HepG2 (cell line): ENCODE data around the gene CACNA1C. TPM values are rescaled to one million over a fixed set of nuclear protein-coding genes. Genes with fewer than 3 reads are reported as not detected.

Source experiments
- ATAC-seq: fragments of 200-7000 bp; cut with Tn5 transposase; 3 replicates; pipeline ENCODE4 v1.9.1; 2020; ENCODE audit warnings: mild to moderate bottlenecking, moderate library complexity
- BruUV-seq: library from RNA; stranded (reverse); fragments of 400-500 nt; replicated peaks from 2 replicates; lab custom pipeline; 2021; lab: Mats Ljungman, UMichigan
- CTCF ChIA-PET: fragments of 300-600 bp; formaldehyde crosslinking; extraction: SDS; loops from one replicate; lab custom pipeline; 2021; ENCODE audit warnings: low total read pairs, inconsistent platforms, low intra/inter-chr PET ratio; lab: Yijun Ruan, JAX
- POLR2A ChIA-PET: fragments of 350-600 bp; sonication (Branson Sonifier 250); formaldehyde crosslinking; loops from one replicate; lab custom pipeline; 2020; ENCODE audit warnings: antibody characterized with exemption, inconsistent platforms; lab: Yijun Ruan, JAX
- DNase-seq: peaks from one replicate; pipeline ENCODE4 v3.0.0-alpha.2; 2015; ENCODE audit warnings: low spot score
- FAIRE-seq: peaks from 3 replicates; lab custom pipeline; 2011; peaks lifted over from hg19 to GRCh38; lab: Jason Lieb, UNC
- H2AFZ ChIP-seq: one replicate; pipeline ENCODE4 v1.6.1; 2011; ENCODE audit warnings: low read length, inconsistent platforms
- H3K27ac ChIP-seq: fragments of 300-600 bp; 3 replicates; pipeline ENCODE4 v1.8.0; 2011; ENCODE audit warnings: mixed run types, mild to moderate bottlenecking, mixed read lengths, low read length, inconsistent platforms; ENCODE audit not compliant: insufficient read depth; ENCODE audit errors: extremely low read length
- H3K27me3 ChIP-seq, 2 experiments: fragments of 200-600 bp in 1 of 2; 2 replicates in 1 of 2; 3 replicates in 1 of 2; pipeline versions ENCODE4 v1.6.0 to v1.8.0; 2011; ENCODE audit warnings: low read length in 2 of 2, mild to moderate bottlenecking in 2 of 2, moderate library complexity in 2 of 2, inconsistent platforms in 1 of 2; ENCODE audit not compliant: insufficient read depth in 2 of 2, control insufficient read depth in 1 of 2
- H3K36me3 ChIP-seq, 2 experiments: fragments of 200-600 bp in 1 of 2; replicated peaks in 1 of 2; 2 replicates in 1 of 2; 3 replicates in 1 of 2; pipeline versions ENCODE4 v1.5.1 to v1.8.0; 2011; ENCODE audit warnings: low read length in 2 of 2, inconsistent platforms in 1 of 2; ENCODE audit not compliant: insufficient read depth in 2 of 2, control insufficient read depth in 1 of 2
- H3K4me1 ChIP-seq: 2 replicates; pipeline ENCODE4 v1.5.1; 2012; ENCODE audit warnings: low read length, inconsistent platforms; ENCODE audit not compliant: insufficient read depth
- H3K4me2 ChIP-seq: 2 replicates; pipeline ENCODE4 v1.6.0; 2011; ENCODE audit warnings: low read depth, low read length, inconsistent platforms
- H3K4me3 ChIP-seq, 3 experiments: fragments of 200-600 bp in 1 of 3; sonication (generic), shearing (Covaris generic) in 1 of 3; replicated peaks in 1 of 3; 2 replicates each; pipeline ENCODE4 v1.5.1; 2011 to 2016; ENCODE audit warnings: low read length in 3 of 3, inconsistent platforms in 2 of 3, low read depth in 2 of 3, mild to moderate bottlenecking in 2 of 3, control low read depth in 1 of 3, mixed read lengths in 1 of 3; ENCODE audit not compliant: insufficient read depth in 1 of 3
- H3K79me2 ChIP-seq: one replicate; pipeline ENCODE4 v1.6.1; 2011; ENCODE audit warnings: low read length, inconsistent platforms; ENCODE audit not compliant: insufficient read depth
- H3K9ac ChIP-seq: 2 replicates; pipeline ENCODE4 v1.6.0; 2011; ENCODE audit warnings: mild to moderate bottlenecking, low read depth, low read length, inconsistent platforms; ENCODE audit not compliant: insufficient read depth
- H3K9me3 ChIP-seq: 2 replicates; pipeline ENCODE4 v1.5.1; 2012; ENCODE audit warnings: mild to moderate bottlenecking, low read length
- H4K20me1 ChIP-seq: 2 replicates; pipeline ENCODE4 v1.6.0; 2011; ENCODE audit warnings: inconsistent platforms, mild to moderate bottlenecking, low read length, moderate library complexity; ENCODE audit not compliant: insufficient read depth
- GABPA ChIP-seq, 2 experiments: IDR thresholded peaks; 2 replicates each; pipeline ENCODE4 v1.6.1; 2011 to 2016; ENCODE audit warnings: low read depth in 2 of 2, low read length in 1 of 2, missing biosample characterization in 1 of 2, missing genetic modification characterization in 1 of 2
- HMG20A ChIP-seq: IDR thresholded peaks from 2 replicates; pipeline ENCODE4 v1.6.1; 2016; ENCODE audit warnings: borderline replicate concordance
- HOXA9 ChIP-seq: sonication (generic); formaldehyde crosslinking; IDR thresholded peaks from 2 replicates; pipeline ENCODE4 v1.8.1; 2022; ENCODE audit warnings: missing genetic modification reagents, mild to moderate bottlenecking, moderate library complexity, borderline replicate concordance
- SKI ChIP-seq: fragments of 450-650 bp; IDR thresholded peaks from one replicate; pipeline ENCODE4 v1.6.1; 2018; ENCODE audit warnings: mild to moderate bottlenecking; ENCODE audit not compliant: partially characterized antibody
- SMAD9 ChIP-seq: sonication (generic); formaldehyde crosslinking; IDR thresholded peaks from 2 replicates; pipeline ENCODE4 v1.5.1; 2020; ENCODE audit warnings: mild to moderate bottlenecking, missing genetic modification reagents
- ZNF235 ChIP-seq: sonication (generic); formaldehyde crosslinking; IDR thresholded peaks from 2 replicates; pipeline ENCODE4 v1.8.1; 2023; ENCODE audit warnings: mild to moderate bottlenecking, missing genetic modification reagents, borderline replicate concordance
- ZNF292 ChIP-seq: sonication (generic); formaldehyde crosslinking; IDR thresholded peaks from 2 replicates; pipeline ENCODE4 v1.8.1; 2022; ENCODE audit warnings: mild to moderate bottlenecking, low read depth, missing genetic modification reagents, borderline replicate concordance
- ZNF549 ChIP-seq: sonication (generic); formaldehyde crosslinking; IDR thresholded peaks from 2 replicates; pipeline ENCODE4 v1.5.0; 2020; ENCODE audit warnings: missing genetic modification reagents
- ZNF768 ChIP-seq: sonication (generic); formaldehyde crosslinking; IDR thresholded peaks from 2 replicates; pipeline ENCODE4 v1.4.0; 2020; ENCODE audit warnings: missing genetic modification reagents
- WGBS: methylation state at CpG from one replicate; pipeline ENCODE4 v1.1.6; 2017; ENCODE audit warnings: low lambda C conversion rate; 5-methylcytosine and 5-hydroxymethylcytosine counted together
- in situ Hi-C: cut with HindIII; loops from 2 replicates; pipeline ENCODE4 v1.10.0; 2017; ENCODE audit warnings: low pct_unique_long_range_greater_than_20kb; ENCODE audit not compliant: extremely low pct_ligation_motif_present
- intact Hi-C: fragments of 100-400 bp; cut with micrococcal nuclease; formaldehyde crosslinking; loops from one replicate; pipeline ENCODE4 v1.10.0; 2022; ENCODE audit not compliant: unreplicated experiment
- polyA plus RNA-seq, 8 experiments: library from polyadenylated mRNA; depleted of rRNA in 3 of 8; stranded (reverse) in 7 of 8; unstranded in 1 of 8; fragments of >200 nt; fragmentation: Illumina TruSeq in 4 of 8; extraction: Trizol in 4 of 8; gene quantifications; 2 replicates each; pipeline versions ENCODE4 v1.2.1 to v1.2.3, GENCODE V29; 2011 to 2016; ENCODE audit warnings: low read depth in 4 of 8, missing spikeins in 1 of 8, mixed read lengths in 1 of 8; ENCODE audit not compliant: insufficient read depth in 1 of 8
- total RNA-seq, 5 experiments: library from RNA; depleted of rRNA; stranded (reverse); fragments of >200 nt; fragmentation: Illumina TruSeq; extraction: Trizol; gene quantifications; 2 replicates each; pipeline ENCODE4 v1.2.3, GENCODE V29; 2016; ENCODE audit warnings: low read depth in 1 of 5
- TF ChIP-seq, protein P1 (sequence below): sonication (generic); formaldehyde crosslinking; IDR thresholded peaks from 2 replicates; pipeline ENCODE4 v1.4.0; 2020; ENCODE audit warnings: missing genetic modification reagents, borderline replicate concordance
- TF ChIP-seq, protein P2 (sequence below): sonication (generic); formaldehyde crosslinking; conservative IDR thresholded peaks from 2 replicates; pipeline ENCODE4 v1.4.0; 2020; ENCODE audit warnings: mild to moderate bottlenecking, missing genetic modification reagents, moderate library complexity

The CACNA1C gene
- total and polyA plus RNA-seq, 2 of the 13 experiments (the other 11 are each of a cell fraction or from before 2014, with no cell fraction given): not detected

DNA sequence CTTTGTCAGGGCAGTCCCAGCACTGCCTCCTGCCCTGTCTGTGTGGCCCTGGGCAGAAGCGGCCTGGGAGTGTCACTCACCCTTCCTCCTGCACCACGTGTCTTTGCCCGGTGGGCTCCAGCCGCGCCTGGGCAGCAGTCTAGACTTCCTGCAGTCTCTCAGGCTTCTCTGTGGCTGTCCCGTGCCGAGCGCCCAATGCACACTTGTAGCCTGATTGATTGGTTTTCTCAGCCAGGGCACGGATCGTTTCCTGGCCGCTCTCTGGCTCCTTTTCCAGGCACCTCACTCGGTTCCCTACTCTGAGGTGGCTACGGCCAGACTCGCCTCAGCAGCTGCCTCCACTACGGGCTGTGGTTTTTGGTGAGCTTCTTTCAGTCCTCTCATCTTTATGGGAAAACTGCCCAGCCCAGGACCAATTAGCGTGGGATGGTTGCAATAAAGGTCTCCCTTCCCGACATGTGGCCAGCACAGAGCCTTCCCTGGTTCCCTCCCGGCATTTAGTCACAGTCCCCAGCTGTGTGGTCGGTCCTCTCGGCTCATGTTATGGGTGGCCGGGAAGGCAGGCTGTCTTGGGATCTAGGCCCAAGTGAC, 133.1 kb downstream of the CACNA1C start:
- 52% methylated on average over 20 of the region's 21 CpGs for WGBS
- in situ Hi-C loops: no loop called here

More for the DNA sequence above, 133.1 kb downstream of the CACNA1C start:
- Histone ChIP-seq H3K36me3 (no peaks in the 10 kb centered on the region), H4K20me1 (no peaks in the 10 kb centered on the region), H3K4me1 (0 out of 2 replicates have a peak, but pooled peaks cover 6% of the 10 kb centered on the region), H3K9ac (no peak overlapping the region), H2AFZ (no peak overlapping the region), H3K79me2 (no peaks in the 10 kb centered on the region), H3K9me3 (no peaks in the 10 kb centered on the region), H3K27ac (no peak overlapping the region), H3K4me3 (no peak overlapping the region), H3K27me3 (peaks cover 0 to 34% of the 10 kb centered on the region in 2 experiments; a peak in 2 of 5 replicates), H3K4me2 (no peak overlapping the region)
- intact Hi-C loops: no loop called here
- DNase-seq (no peak), FAIRE-seq (no peak), ATAC-seq (no peak)
- CTCF ChIA-PET: no interaction called here
- BruUV-seq: no TSS peak
- TF ChIP-seq HMG20A: no peak
- TF ChIP-seq, protein P1, sequence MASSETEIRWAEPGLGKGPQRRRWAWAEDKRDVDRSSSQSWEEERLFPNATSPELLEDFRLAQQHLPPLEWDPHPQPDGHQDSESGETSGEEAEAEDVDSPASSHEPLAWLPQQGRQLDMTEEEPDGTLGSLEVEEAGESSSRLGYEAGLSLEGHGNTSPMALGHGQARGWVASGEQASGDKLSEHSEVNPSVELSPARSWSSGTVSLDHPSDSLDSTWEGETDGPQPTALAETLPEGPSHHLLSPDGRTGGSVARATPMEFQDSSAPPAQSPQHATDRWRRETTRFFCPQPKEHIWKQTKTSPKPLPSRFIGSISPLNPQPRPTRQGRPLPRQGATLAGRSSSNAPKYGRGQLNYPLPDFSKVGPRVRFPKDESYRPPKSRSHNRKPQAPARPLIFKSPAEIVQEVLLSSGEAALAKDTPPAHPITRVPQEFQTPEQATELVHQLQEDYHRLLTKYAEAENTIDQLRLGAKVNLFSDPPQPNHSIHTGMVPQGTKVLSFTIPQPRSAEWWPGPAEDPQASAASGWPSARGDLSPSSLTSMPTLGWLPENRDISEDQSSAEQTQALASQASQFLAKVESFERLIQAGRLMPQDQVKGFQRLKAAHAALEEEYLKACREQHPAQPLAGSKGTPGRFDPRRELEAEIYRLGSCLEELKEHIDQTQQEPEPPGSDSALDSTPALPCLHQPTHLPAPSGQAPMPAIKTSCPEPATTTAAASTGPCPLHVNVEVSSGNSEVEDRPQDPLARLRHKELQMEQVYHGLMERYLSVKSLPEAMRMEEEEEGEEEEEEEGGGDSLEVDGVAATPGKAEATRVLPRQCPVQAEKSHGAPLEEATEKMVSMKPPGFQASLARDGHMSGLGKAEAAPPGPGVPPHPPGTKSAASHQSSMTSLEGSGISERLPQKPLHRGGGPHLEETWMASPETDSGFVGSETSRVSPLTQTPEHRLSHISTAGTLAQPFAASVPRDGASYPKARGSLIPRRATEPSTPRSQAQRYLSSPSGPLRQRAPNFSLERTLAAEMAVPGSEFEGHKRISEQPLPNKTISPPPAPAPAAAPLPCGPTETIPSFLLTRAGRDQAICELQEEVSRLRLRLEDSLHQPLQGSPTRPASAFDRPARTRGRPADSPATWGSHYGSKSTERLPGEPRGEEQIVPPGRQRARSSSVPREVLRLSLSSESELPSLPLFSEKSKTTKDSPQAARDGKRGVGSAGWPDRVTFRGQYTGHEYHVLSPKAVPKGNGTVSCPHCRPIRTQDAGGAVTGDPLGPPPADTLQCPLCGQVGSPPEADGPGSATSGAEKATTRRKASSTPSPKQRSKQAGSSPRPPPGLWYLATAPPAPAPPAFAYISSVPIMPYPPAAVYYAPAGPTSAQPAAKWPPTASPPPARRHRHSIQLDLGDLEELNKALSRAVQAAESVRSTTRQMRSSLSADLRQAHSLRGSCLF: no peak
- TF ChIP-seq ZNF292 (CRISPR knock-in tag): no peak
- no peak for TF ChIP-seq HOXA9 (CRISPR knock-in tag)
- no peak for TF ChIP-seq ZNF549 (CRISPR knock-in tag)
- no peak for TF ChIP-seq ZNF768 (CRISPR knock-in tag)
- TF ChIP-seq GABPA (IDR thresholded peaks at IDR 0.05; ENCODE audit: low read depth, low read length): no peak
- no peak for TF ChIP-seq GABPA (CRISPR knock-in tag; IDR thresholded peaks at IDR 0.05; ENCODE audit: low read depth)
- TF ChIP-seq ZNF235 (CRISPR knock-in tag): no peak
- TF ChIP-seq SKI: no peak
- TF ChIP-seq, protein P2, sequence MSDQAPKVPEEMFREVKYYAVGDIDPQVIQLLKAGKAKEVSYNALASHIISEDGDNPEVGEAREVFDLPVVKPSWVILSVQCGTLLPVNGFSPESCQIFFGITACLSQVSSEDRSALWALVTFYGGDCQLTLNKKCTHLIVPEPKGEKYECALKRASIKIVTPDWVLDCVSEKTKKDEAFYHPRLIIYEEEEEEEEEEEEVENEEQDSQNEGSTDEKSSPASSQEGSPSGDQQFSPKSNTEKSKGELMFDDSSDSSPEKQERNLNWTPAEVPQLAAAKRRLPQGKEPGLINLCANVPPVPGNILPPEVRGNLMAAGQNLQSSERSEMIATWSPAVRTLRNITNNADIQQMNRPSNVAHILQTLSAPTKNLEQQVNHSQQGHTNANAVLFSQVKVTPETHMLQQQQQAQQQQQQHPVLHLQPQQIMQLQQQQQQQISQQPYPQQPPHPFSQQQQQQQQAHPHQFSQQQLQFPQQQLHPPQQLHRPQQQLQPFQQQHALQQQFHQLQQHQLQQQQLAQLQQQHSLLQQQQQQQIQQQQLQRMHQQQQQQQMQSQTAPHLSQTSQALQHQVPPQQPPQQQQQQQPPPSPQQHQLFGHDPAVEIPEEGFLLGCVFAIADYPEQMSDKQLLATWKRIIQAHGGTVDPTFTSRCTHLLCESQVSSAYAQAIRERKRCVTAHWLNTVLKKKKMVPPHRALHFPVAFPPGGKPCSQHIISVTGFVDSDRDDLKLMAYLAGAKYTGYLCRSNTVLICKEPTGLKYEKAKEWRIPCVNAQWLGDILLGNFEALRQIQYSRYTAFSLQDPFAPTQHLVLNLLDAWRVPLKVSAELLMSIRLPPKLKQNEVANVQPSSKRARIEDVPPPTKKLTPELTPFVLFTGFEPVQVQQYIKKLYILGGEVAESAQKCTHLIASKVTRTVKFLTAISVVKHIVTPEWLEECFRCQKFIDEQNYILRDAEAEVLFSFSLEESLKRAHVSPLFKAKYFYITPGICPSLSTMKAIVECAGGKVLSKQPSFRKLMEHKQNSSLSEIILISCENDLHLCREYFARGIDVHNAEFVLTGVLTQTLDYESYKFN (CRISPR knock-in tag): no peak
- no peak for TF ChIP-seq SMAD9 (CRISPR knock-in tag)
- POLR2A ChIA-PET: no interaction called here
